ENCODE data around the gene PTPRN2.
A peak's percentile ranks its signal among the peaks of the same experiment; 100 is the strongest.
"Not testable (repeated sequence)": the region's sequence is repeated elsewhere in the genome, so short reads cannot be mapped to it uniquely, and the experiment has no call there.

The PTPRN2 gene

GRCh38 chr7:157734676-157735640 lies 852.7 kb downstream of the PTPRN2 start:
- Histone ChIP-seq H3K4ac (ENCODE audit: low read length) (no peak overlapping the region), H3K27ac (replicated peaks; ENCODE audit: low read length) (no peak overlapping the region), H3K23ac (ENCODE audit: low read depth, low read length, poor library complexity) (peak overlapping the region; percentile 8), H3K14ac (ENCODE audit: low read length) (no peak overlapping the region), H3K36me3 (replicated peaks in 1 of 2; ENCODE audit: control insufficient read depth in 2 of 2, insufficient read depth in 2 of 2, low read length in 2 of 2) (no peaks in the 10 kb centered on the region), H3K4me1 (ENCODE audit: control insufficient read depth in 2 of 2, insufficient read depth in 1 of 2, low read depth in 1 of 2, low read length in 2 of 2) (peaks cover 13 to 16% of the 10 kb centered on the region in 2 donors), H2AK5ac (ENCODE audit: low read depth, low read length) (no peak overlapping the region), H2AFZ (ENCODE audit: low read length) (no peak overlapping the region), H2BK120ac (ENCODE audit: low read depth, low read length) (no peak overlapping the region), H3K9ac (ENCODE audit: low read depth, low read length, poor library complexity) (peak overlapping the region; percentile 30), H4K8ac (ENCODE audit: low read depth, low read length) (no peak overlapping the region), H4K91ac (ENCODE audit: low read depth, low read length, poor library complexity) (peak overlapping the region; percentile 34), H3K18ac (ENCODE audit: low read length) (peak overlapping the region; percentile 71), H3K27me3 (ENCODE audit: control insufficient read depth in 3 of 3, insufficient read depth in 3 of 3, low read depth in 1 of 3, low read length in 3 of 3) (peaks cover 0 to 15% (median 0%) of the 10 kb centered on the region in 3 experiments), H2BK12ac (ENCODE audit: low read length) (no peak overlapping the region), H3K4me3 (ENCODE audit: low read length in 2 of 2) (no peak overlapping the region), H2BK5ac (ENCODE audit: low read length) (no peak overlapping the region), H3K79me1 (ENCODE audit: low read depth, low read length) (no peaks in the 10 kb centered on the region), H3K4me2 (ENCODE audit: insufficient read depth, low read length, poor library complexity, severe bottlenecking) (no peak overlapping the region), H3K9me3 (replicated peaks in 1 of 2; ENCODE audit: control insufficient read depth in 2 of 2, insufficient read depth in 1 of 2, low read depth in 1 of 2, low read length in 2 of 2) (no peaks in the 10 kb centered on the region), H2BK15ac (ENCODE audit: low read length) (no peak overlapping the region)
- DNase-seq (ENCODE audit: low spot score), result no peak
- WGBS, 2 donors (ENCODE audit: extremely low coverage in 2 of 2, insufficient read length in 2 of 2, insufficient replicate concordance in 1 of 2), result no CpG with 5 or more reads among the region's 28 CpGs

DNA sequence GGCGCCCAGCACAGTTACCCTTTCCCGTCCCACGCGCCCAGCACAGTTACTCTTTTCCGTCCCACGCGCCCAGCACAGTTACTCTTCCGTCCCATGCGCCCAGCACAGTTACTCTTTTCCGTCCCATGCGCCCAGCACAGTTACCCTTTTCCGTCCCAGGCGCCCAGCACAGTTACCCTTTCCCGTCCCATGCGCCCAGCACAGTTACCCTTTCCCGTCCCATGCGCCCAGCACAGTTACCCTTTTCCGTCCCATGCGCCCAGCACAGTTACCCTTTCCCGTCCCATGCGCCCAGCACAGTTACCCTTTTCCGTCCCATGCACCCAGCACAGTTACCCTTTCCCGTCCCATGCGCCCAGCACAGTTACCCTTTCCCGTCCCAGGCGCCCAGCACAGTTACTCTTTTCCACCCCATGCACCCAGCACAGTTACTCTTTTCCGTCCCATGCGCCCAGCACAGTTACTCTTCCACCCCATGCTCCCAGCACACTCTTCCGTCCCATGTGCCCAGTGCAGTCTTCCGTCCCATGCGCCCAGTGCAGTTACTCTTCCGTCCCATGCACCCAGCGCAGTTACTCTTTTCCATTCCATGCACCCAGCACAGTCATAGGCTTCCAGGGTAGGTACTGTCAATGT lies 853.7 kb downstream of the PTPRN2 start:
- H3K27ac ChIP-seq (replicated peaks; ENCODE audit: low read length); DNase-seq (ENCODE audit: low spot score); H2AK5ac ChIP-seq (ENCODE audit: low read depth, low read length); H3K4ac ChIP-seq (ENCODE audit: low read length); H3K36me3 ChIP-seq (replicated peaks in 1 of 2; ENCODE audit: control insufficient read depth in 2 of 2, insufficient read depth in 2 of 2, low read length in 2 of 2); H3K14ac ChIP-seq (ENCODE audit: low read length); H3K23ac ChIP-seq (ENCODE audit: low read depth, low read length, poor library complexity); H3K4me2 ChIP-seq (ENCODE audit: insufficient read depth, low read length, poor library complexity, severe bottlenecking); H2BK5ac ChIP-seq (ENCODE audit: low read length); H4K91ac ChIP-seq (ENCODE audit: low read depth, low read length, poor library complexity); H3K18ac ChIP-seq (ENCODE audit: low read length); H2BK15ac ChIP-seq (ENCODE audit: low read length); H3K9ac ChIP-seq (ENCODE audit: low read depth, low read length, poor library complexity); H2BK120ac ChIP-seq (ENCODE audit: low read depth, low read length); H3K79me1 ChIP-seq (ENCODE audit: low read depth, low read length); H2AFZ ChIP-seq (ENCODE audit: low read length); H4K8ac ChIP-seq (ENCODE audit: low read depth, low read length); H2BK12ac ChIP-seq (ENCODE audit: low read length); H3K9me3 ChIP-seq (replicated peaks in 1 of 2; ENCODE audit: control insufficient read depth in 2 of 2, insufficient read depth in 1 of 2, low read depth in 1 of 2, low read length in 2 of 2); H3K4me3 ChIP-seq (ENCODE audit: low read length in 2 of 2): not testable (repeated sequence)
- peaks cover 13 to 16% of the 10 kb centered on the region in 2 donors for H3K4me1 ChIP-seq (ENCODE audit: control insufficient read depth in 2 of 2, insufficient read depth in 1 of 2, low read depth in 1 of 2, low read length in 2 of 2)
- H3K27me3 ChIP-seq (ENCODE audit: control insufficient read depth in 3 of 3, insufficient read depth in 3 of 3, low read depth in 1 of 3, low read length in 3 of 3), result peaks cover 0 to 18% (median 0%) of the 10 kb centered on the region in 3 experiments
- WGBS, 2 donors (ENCODE audit: extremely low coverage in 2 of 2, insufficient read length in 2 of 2, insufficient replicate concordance in 1 of 2), result no CpG with 5 or more reads among the region's 33 CpGs

GRCh38 chr7:157731126-157731525 lies 856.5 kb downstream of the PTPRN2 start:
- H3K4me2 ChIP-seq (ENCODE audit: insufficient read depth, low read length, poor library complexity, severe bottlenecking), result no peak overlapping the region
- no peak overlapping the region for H3K4me3 ChIP-seq (ENCODE audit: low read length in 2 of 2)
- peaks cover 0 to 2% of the 10 kb centered on the region in 2 donors for H3K4me1 ChIP-seq (ENCODE audit: control insufficient read depth in 2 of 2, insufficient read depth in 1 of 2, low read depth in 1 of 2, low read length in 2 of 2)
- H3K27ac ChIP-seq (replicated peaks; ENCODE audit: low read length), result no peak overlapping the region
- peak overlapping the region; percentile 47 for H3K23ac ChIP-seq (ENCODE audit: low read depth, low read length, poor library complexity)
- H4K8ac ChIP-seq (ENCODE audit: low read depth, low read length), result no peak overlapping the region
- no peak overlapping the region for H3K14ac ChIP-seq (ENCODE audit: low read length)
- no peaks in the 10 kb centered on the region for H3K79me1 ChIP-seq (ENCODE audit: low read depth, low read length)
- no peak overlapping the region for H4K91ac ChIP-seq (ENCODE audit: low read depth, low read length, poor library complexity)
- H3K4ac ChIP-seq (ENCODE audit: low read length), result no peak overlapping the region
- peak overlapping the region; percentile 65 for H3K18ac ChIP-seq (ENCODE audit: low read length)
- H2BK120ac ChIP-seq (ENCODE audit: low read depth, low read length), result no peak overlapping the region
- H2BK5ac ChIP-seq (ENCODE audit: low read length), result no peak overlapping the region
- WGBS, 2 donors (ENCODE audit: extremely low coverage in 2 of 2, insufficient read length in 2 of 2, insufficient replicate concordance in 1 of 2), result no CpG with 5 or more reads among the region's 13 CpGs
- no peaks in the 10 kb centered on the region for H3K36me3 ChIP-seq (replicated peaks in 1 of 2; ENCODE audit: control insufficient read depth in 2 of 2, insufficient read depth in 2 of 2, low read length in 2 of 2)
- DNase-seq (ENCODE audit: low spot score), result no peak
- no peak overlapping the region for H3K9ac ChIP-seq (ENCODE audit: low read depth, low read length, poor library complexity)
- no peak overlapping the region for H2BK15ac ChIP-seq (ENCODE audit: low read length)
- no peak overlapping the region for H2BK12ac ChIP-seq (ENCODE audit: low read length)
- H2AK5ac ChIP-seq (ENCODE audit: low read depth, low read length), result no peak overlapping the region
- H3K9me3 ChIP-seq (replicated peaks in 1 of 2; ENCODE audit: control insufficient read depth in 2 of 2, insufficient read depth in 1 of 2, low read depth in 1 of 2, low read length in 2 of 2), result no peaks in the 10 kb centered on the region
- H2AFZ ChIP-seq (ENCODE audit: low read length), result no peak overlapping the region
- H3K27me3 ChIP-seq (ENCODE audit: control insufficient read depth in 3 of 3, insufficient read depth in 3 of 3, low read depth in 1 of 3, low read length in 3 of 3), result peaks cover 0 to 18% (median 0%) of the 10 kb centered on the region in 3 experiments

- no peak overlapping the region for H2BK12ac ChIP-seq (ENCODE audit: low read length)
- H3K4me1 ChIP-seq (ENCODE audit: control insufficient read depth in 2 of 2, insufficient read depth in 1 of 2, low read depth in 1 of 2, low read length in 2 of 2), result peaks cover 0 to 2% of the 10 kb centered on the region in 2 donors
- H3K18ac ChIP-seq (ENCODE audit: low read length), result peak overlapping the region; percentile 13
- H3K14ac ChIP-seq (ENCODE audit: low read length), result no peak overlapping the region
- H3K4me2 ChIP-seq (ENCODE audit: insufficient read depth, low read length, poor library complexity, severe bottlenecking), result no peak overlapping the region
- no peak for DNase-seq (ENCODE audit: low spot score)
- peaks cover 0 to 18% (median 0%) of the 10 kb centered on the region in 3 experiments for H3K27me3 ChIP-seq (ENCODE audit: control insufficient read depth in 3 of 3, insufficient read depth in 3 of 3, low read depth in 1 of 3, low read length in 3 of 3)
- H4K91ac ChIP-seq (ENCODE audit: low read depth, low read length, poor library complexity), result no peak overlapping the region
- no peak overlapping the region for H2BK15ac ChIP-seq (ENCODE audit: low read length)
- no peak overlapping the region for H2AK5ac ChIP-seq (ENCODE audit: low read depth, low read length)
- no peak overlapping the region for H3K4ac ChIP-seq (ENCODE audit: low read length)
- WGBS, 2 donors (ENCODE audit: extremely low coverage in 2 of 2, insufficient read length in 2 of 2, insufficient replicate concordance in 1 of 2), result no CpG with 5 or more reads among the region's 15 CpGs
- no peak overlapping the region for H2BK120ac ChIP-seq (ENCODE audit: low read depth, low read length)
- no peak overlapping the region for H2AFZ ChIP-seq (ENCODE audit: low read length)
- no peaks in the 10 kb centered on the region for H3K9me3 ChIP-seq (replicated peaks in 1 of 2; ENCODE audit: control insufficient read depth in 2 of 2, insufficient read depth in 1 of 2, low read depth in 1 of 2, low read length in 2 of 2)
- H3K79me1 ChIP-seq (ENCODE audit: low read depth, low read length), result no peaks in the 10 kb centered on the region
- no peak overlapping the region for H3K27ac ChIP-seq (replicated peaks; ENCODE audit: low read length)
- no peak overlapping the region for H3K4me3 ChIP-seq (ENCODE audit: low read length in 2 of 2)
- no peak overlapping the region for H4K8ac ChIP-seq (ENCODE audit: low read depth, low read length)
- no peak overlapping the region for H2BK5ac ChIP-seq (ENCODE audit: low read length)
- peak overlapping the region; percentile 47 for H3K23ac ChIP-seq (ENCODE audit: low read depth, low read length, poor library complexity)
- H3K9ac ChIP-seq (ENCODE audit: low read depth, low read length, poor library complexity), result no peak overlapping the region
- H3K36me3 ChIP-seq (replicated peaks in 1 of 2; ENCODE audit: control insufficient read depth in 2 of 2, insufficient read depth in 2 of 2, low read length in 2 of 2), result no peaks in the 10 kb centered on the region
These were observed 857.0 kb downstream of the PTPRN2 start for GRCh38 chr7:157730614-157731013.
